ENCODE data around the gene KXD1.

The KXD1 gene

DNA sequence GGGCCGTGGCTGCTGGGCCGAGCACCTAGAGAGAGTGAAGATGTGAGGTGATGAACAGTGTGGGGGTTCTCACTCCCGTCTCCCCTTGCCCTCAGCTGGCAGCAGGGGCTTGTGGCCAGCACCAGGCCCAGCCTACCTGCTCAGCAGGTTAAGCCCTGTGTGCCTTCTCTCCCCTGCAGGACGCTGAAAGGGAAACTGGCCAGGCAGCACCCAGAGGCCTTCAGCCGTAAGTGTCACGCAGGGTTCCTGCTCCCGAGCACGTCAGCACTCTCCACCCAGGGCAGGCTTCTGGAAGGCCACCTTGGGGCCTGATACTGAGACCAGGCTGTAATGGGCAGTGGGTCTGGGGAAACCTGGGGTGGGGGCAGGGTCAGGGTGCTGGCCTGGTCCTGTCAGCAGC is 9.3 kb downstream of the KXD1 start:
- H3K9me2 ChIP-seq (replicated peaks; ENCODE audit: insufficient read depth, low read length) = no peaks in the 10 kb centered on the region
- H3K4me3 ChIP-seq (ENCODE audit: insufficient read depth, low read length, poor library complexity, severe bottlenecking) = no peak overlapping the region
- no peaks in the 10 kb centered on the region for H3K27me3 ChIP-seq (ENCODE audit: low read length)
- no peak overlapping the region for H3K9ac ChIP-seq (ENCODE audit: low read length)
- peaks cover 7% of the 10 kb centered on the region; the same call in 1 of the 2 replicates for H3F3A ChIP-seq (ENCODE audit: insufficient read depth)
- peaks cover 2% of the 10 kb centered on the region; the same call in 1 of the 2 replicates for H3K36me3 ChIP-seq (ENCODE audit: low read length)
- no peak overlapping the region for H3K27ac ChIP-seq (ENCODE audit: low read depth, low read length)
- no peak overlapping the region for H3K4me2 ChIP-seq (ENCODE audit: low read depth, low read length, poor library complexity, severe bottlenecking)
- no peaks in the 10 kb centered on the region for H4K20me1 ChIP-seq (ENCODE audit: low read depth, low read length)
- no peaks in the 10 kb centered on the region for H3K9me3 ChIP-seq (ENCODE audit: insufficient read depth, low read length)
- TF ChIP-seq EZH2phosphoT487 (conservative IDR thresholded peaks at IDR 0.05; ENCODE audit: low read length) = no peak
- TF ChIP-seq, protein P1, sequence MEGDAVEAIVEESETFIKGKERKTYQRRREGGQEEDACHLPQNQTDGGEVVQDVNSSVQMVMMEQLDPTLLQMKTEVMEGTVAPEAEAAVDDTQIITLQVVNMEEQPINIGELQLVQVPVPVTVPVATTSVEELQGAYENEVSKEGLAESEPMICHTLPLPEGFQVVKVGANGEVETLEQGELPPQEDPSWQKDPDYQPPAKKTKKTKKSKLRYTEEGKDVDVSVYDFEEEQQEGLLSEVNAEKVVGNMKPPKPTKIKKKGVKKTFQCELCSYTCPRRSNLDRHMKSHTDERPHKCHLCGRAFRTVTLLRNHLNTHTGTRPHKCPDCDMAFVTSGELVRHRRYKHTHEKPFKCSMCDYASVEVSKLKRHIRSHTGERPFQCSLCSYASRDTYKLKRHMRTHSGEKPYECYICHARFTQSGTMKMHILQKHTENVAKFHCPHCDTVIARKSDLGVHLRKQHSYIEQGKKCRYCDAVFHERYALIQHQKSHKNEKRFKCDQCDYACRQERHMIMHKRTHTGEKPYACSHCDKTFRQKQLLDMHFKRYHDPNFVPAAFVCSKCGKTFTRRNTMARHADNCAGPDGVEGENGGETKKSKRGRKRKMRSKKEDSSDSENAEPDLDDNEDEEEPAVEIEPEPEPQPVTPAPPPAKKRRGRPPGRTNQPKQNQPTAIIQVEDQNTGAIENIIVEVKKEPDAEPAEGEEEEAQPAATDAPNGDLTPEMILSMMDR (IDR thresholded peaks at IDR 0.05; ENCODE audit: insufficient read depth, low read length, poor library complexity, severe bottlenecking) = no peak
- H2AFZ ChIP-seq (ENCODE audit: low read depth, low read length, severe bottlenecking) = no peak overlapping the region
- H3K79me2 ChIP-seq (ENCODE audit: insufficient read depth, low read length) = peaks cover 3% of the 10 kb centered on the region

DNA sequence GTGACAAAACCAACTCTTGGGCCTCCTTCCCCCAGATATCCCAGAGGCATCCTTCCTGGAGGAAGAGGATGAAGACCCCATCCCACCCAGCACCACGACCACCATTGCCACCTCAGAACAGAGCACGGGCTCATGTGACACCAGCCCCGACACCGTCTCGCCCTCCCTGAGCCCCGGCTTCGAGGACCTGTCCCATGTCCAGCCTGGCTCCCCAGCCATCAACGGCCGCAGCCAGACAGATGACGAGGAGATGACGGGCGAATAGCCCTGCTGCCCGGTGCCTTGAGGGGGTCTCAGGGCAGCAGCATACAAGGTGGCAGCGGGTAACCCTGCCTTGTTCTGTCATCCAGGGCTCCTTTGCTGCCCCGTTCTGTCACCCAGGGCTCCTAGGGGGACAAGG is 10.7 kb downstream of the KXD1 start:
- peaks cover 4% of the 10 kb centered on the region; the same call in 1 of the 2 replicates for H3K36me3 ChIP-seq (ENCODE audit: low read length)

DNA sequence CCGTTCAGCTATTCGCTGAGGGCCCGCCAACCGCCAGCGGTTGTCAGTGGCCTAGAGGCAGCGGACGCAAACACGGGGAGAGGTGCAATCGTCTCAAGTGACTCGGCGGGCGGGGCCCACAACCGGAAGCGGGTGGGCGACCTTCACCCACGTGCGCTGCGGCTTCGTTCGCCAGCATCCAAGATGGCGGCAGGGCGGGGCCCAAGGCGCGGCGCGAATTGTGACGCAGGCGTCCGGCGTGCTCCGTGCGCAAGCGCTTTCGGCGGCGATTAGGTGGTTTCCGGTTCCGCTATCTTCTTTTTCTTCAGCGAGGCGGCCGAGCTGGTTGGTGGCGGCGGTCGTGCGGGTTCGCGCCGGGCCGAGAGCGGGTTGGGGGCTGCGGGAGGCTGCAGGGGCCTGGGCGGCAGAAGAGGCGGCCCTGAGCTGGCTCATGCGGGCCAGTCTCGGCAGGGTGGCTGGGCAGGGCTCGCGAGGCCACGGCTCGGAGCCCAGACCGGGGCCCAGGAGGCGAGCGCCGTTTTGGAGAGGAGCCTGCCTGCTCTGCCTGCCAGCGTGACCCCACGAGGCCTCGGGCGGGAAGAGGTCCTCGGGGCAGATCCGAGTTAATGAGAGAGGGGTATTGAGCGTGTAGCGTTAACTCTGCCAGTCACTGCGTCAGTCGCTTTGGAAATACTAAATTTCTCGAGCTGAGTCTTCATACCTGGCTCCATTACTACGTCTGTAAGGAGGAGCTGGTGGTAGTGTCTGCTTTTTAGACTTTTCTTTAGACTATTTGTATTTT is 14.1 kb downstream of the KXD1 start, which contains the start of gene UBA52:
Gene UBA52, plus strand, starts transcription at position 294 of the 781 bp plus-strand sequence. CDS start 1,444 bp downstream, outside the sequence.
- Histone ChIP-seq H3K4me2 (ENCODE audit: low read depth, low read length, poor library complexity, severe bottlenecking) (peak within 1 kb of the TSS; percentile 89), H3K27me3 (ENCODE audit: low read length) (no peaks in the 10 kb centered on the region), H3F3A (ENCODE audit: insufficient read depth) (peaks cover 7% of the 10 kb centered on the region; the same call in 1 of the 2 replicates), H3K36me3 (ENCODE audit: low read length) (peaks cover 18% of the 10 kb centered on the region; the same call in 1 of the 2 replicates), H2AFZ (ENCODE audit: low read depth, low read length, severe bottlenecking) (peak within 1 kb of the TSS; percentile 61), H3K27ac (ENCODE audit: low read depth, low read length) (peak within 1 kb of the TSS; percentile 71), H4K20me1 (ENCODE audit: low read depth, low read length) (peaks cover 6% of the 10 kb centered on the region; the same call in 1 of the 2 replicates), H3K79me2 (ENCODE audit: insufficient read depth, low read length) (peaks cover 21% of the 10 kb centered on the region), H3K9ac (ENCODE audit: low read length) (peak within 1 kb of the TSS; percentile 95), H3K4me3 (ENCODE audit: insufficient read depth, low read length, poor library complexity, severe bottlenecking) (peak within 1 kb of the TSS; percentile 87), H3K9me3 (ENCODE audit: insufficient read depth, low read length) (no peaks in the 10 kb centered on the region), H3K9me2 (replicated peaks; ENCODE audit: insufficient read depth, low read length) (no peaks in the 10 kb centered on the region)
- TF ChIP-seq, protein P1 (IDR thresholded peaks at IDR 0.05; ENCODE audit: insufficient read depth, low read length, poor library complexity, severe bottlenecking) = no peak
- no peak for TF ChIP-seq EZH2phosphoT487 (conservative IDR thresholded peaks at IDR 0.05; ENCODE audit: low read length)

More for the DNA sequence above, 10.7 kb downstream of the KXD1 start:
- Histone ChIP-seq H2AFZ (ENCODE audit: low read depth, low read length, severe bottlenecking) (no peak overlapping the region), H3K9me3 (ENCODE audit: insufficient read depth, low read length) (no peaks in the 10 kb centered on the region), H3K4me3 (ENCODE audit: insufficient read depth, low read length, poor library complexity, severe bottlenecking) (no peak overlapping the region), H3K79me2 (ENCODE audit: insufficient read depth, low read length) (peaks cover 17% of the 10 kb centered on the region), H3K4me2 (ENCODE audit: low read depth, low read length, poor library complexity, severe bottlenecking) (no peak overlapping the region), H4K20me1 (ENCODE audit: low read depth, low read length) (peaks cover 6% of the 10 kb centered on the region; the same call in 1 of the 2 replicates), H3K9me2 (replicated peaks; ENCODE audit: insufficient read depth, low read length) (no peaks in the 10 kb centered on the region), H3K27me3 (ENCODE audit: low read length) (no peaks in the 10 kb centered on the region), H3F3A (ENCODE audit: insufficient read depth) (peaks cover 7% of the 10 kb centered on the region; the same call in 1 of the 2 replicates), H3K9ac (ENCODE audit: low read length) (no peak overlapping the region), H3K27ac (ENCODE audit: low read depth, low read length) (no peak overlapping the region)
- no peak for TF ChIP-seq EZH2phosphoT487 (conservative IDR thresholded peaks at IDR 0.05; ENCODE audit: low read length)
- TF ChIP-seq, protein P1 (IDR thresholded peaks at IDR 0.05; ENCODE audit: insufficient read depth, low read length, poor library complexity, severe bottlenecking) = no peak

Data from SU-DHL-6 (cell line).